Spinal cord (tissue), 10 donors: ENCODE measurements around the gene OR2L8. TPM values are rescaled to one million over a fixed set of nuclear protein-coding genes. Genes with fewer than 3 reads are reported as not detected.
"Not testable (repeated sequence)": the region's sequence is repeated elsewhere in the genome, so short reads cannot be mapped to it uniquely, and the experiment has no call there.

Source experiments
- DNase-seq, 6 donors: peaks; one replicate each; pipeline versions ENCODE4 v3.0.0 to v3.0.0-alpha.2; 2013 to 2015; ENCODE audit warnings: low spot score in 6 of 6, low read depth in 4 of 6
- H3K27ac ChIP-seq: one replicate; pipeline ENCODE4 v1.5.1; 2013; ENCODE audit warnings: low read depth, low read length, control low read depth
- H3K27me3 ChIP-seq: one replicate; pipeline ENCODE4 v1.6.1; 2013; ENCODE audit warnings: low read length; ENCODE audit not compliant: control insufficient read depth, insufficient read depth
- H3K36me3 ChIP-seq: one replicate; pipeline ENCODE4 v1.6.1; 2013; ENCODE audit warnings: low read length; ENCODE audit not compliant: control insufficient read depth, insufficient read depth
- H3K4me1 ChIP-seq: one replicate; pipeline ENCODE4 v1.6.1; 2013; ENCODE audit warnings: low read length; ENCODE audit not compliant: control insufficient read depth, insufficient read depth
- H3K4me3 ChIP-seq: one replicate; pipeline ENCODE4 v1.5.1; 2013; ENCODE audit warnings: low read depth, low read length, control low read depth
- H3K9me3 ChIP-seq: one replicate; pipeline ENCODE4 v1.6.1; 2013; ENCODE audit warnings: low read length; ENCODE audit not compliant: control insufficient read depth, insufficient read depth
- WGBS: methylation state at CpG from one replicate; pipeline ENCODE4 v1.1.5; 2013; ENCODE audit warnings: missing lambda C conversion rate; ENCODE audit not compliant: insufficient coverage; 5-methylcytosine and 5-hydroxymethylcytosine counted together
- polyA plus RNA-seq, 2 donors: library from polyadenylated mRNA; unstranded; fragments of 120-200 nt; gene quantifications; one replicate each; pipeline ENCODE4 v1.2.1, GENCODE V29; 2013; ENCODE audit not compliant: insufficient read length in 2 of 2
- total RNA-seq, 2 donors: library from RNA; depleted of rRNA in 1 of 2; stranded (reverse); fragments of 120-200 nt in 1 of 2; fragments of >200 nt in 1 of 2; gene quantifications; one replicate each; pipeline versions ENCODE4 v1.2.3 to v1.2.4, GENCODE V29; 2013 to 2014
- donor health status: healthy.

The OR2L8 gene
- total and polyA plus RNA-seq, 4 donors, result 0.44 to 1.2 TPM; not detected in 2

DNA sequence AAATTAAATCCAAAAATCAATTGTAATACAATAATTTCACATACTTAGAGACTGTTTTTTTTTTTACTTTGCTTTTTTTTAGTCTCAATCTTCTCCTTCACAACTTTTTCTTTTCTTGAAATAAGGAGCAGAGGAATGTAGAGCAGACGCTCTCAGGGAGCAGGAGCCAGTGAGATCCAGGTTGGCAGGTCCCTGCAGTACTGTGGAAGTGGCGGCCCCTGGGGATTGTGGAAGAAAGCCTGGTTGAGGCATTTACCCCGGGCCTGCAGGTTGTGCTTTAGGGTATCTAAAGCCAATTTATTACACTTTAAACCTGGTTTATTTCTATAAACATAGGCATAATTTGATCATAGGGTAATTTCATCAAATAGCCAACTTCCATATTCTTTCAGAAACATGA lies 24.7 kb upstream of the OR2L8 start:
- WGBS, result no CpG with 5 or more reads among the region's 3 CpGs
- no peaks in the 10 kb centered on the region for H3K4me1 ChIP-seq
- no peak for DNase-seq

DNA sequence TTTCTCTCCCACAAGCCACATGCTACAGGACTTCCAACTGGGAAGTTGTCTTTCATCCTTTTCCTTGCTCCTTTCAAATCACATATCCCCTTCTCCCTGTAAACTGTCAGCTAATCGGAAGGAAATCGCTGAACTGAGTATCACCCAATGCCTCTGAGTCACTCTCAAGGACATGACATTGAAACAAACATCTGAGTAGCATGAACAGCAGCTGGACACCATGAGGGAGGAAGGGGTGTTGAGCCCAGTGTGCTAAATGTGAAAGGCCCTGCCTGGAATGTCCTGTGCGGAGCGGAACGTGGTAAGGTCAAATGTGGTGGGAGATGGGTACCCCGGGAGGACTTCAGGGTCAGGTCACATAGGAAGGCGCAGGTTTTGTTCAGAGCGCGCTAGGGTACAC lies 23.8 kb upstream of the OR2L8 start, which contains the start of gene OR2AJ1:
Gene OR2AJ1, plus strand, starts transcription at position 22 of the 400 bp plus-strand sequence. CDS start 8,880 bp downstream, outside the sequence.
- WGBS, result 93% methylated on average over 7 of the region's 9 CpGs
- H3K36me3 ChIP-seq, result no peaks in the 10 kb centered on the region

More for the DNA sequence above, 24.7 kb upstream of the OR2L8 start:
- no peak overlapping the region for H3K27ac ChIP-seq
- no peaks in the 10 kb centered on the region for H3K9me3 ChIP-seq
- H3K36me3 ChIP-seq, result no peaks in the 10 kb centered on the region
- H3K27me3 ChIP-seq, result no peaks in the 10 kb centered on the region
- H3K4me3 ChIP-seq, result no peak overlapping the region

DNA sequence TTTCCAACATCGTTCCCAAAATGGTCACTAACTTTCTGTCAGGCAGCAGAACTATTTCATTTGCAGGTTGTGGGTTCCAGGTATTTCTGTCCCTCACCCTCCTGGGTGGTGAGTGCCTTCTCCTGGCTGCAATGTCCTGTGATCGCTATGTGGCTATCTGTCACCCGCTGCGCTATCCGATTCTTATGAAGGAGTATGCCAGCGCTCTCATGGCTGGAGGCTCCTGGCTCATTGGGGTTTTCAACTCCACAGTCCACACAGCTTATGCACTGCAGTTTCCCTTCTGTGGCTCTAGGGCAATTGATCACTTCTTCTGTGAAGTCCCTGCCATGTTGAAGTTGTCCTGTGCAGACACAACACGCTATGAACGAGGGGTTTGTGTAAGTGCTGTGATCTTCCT lies 14.7 kb upstream of the OR2L8 start:
- H3K27ac ChIP-seq, result no peak overlapping the region
- no peaks in the 10 kb centered on the region for H3K9me3 ChIP-seq
- DNase-seq, result no peak
- no peaks in the 10 kb centered on the region for H3K36me3 ChIP-seq
- H3K4me3 ChIP-seq, result no peak overlapping the region
- peaks cover 4% of the 10 kb centered on the region for H3K4me1 ChIP-seq
- WGBS, result 93% methylated on average over 6 of the region's 8 CpGs
- no peaks in the 10 kb centered on the region for H3K27me3 ChIP-seq

More for the DNA sequence above, 23.8 kb upstream of the OR2L8 start, which contains the start of gene OR2AJ1:
- Histone ChIP-seq H3K4me3 (no peak within 1 kb of the TSS), H3K27me3 (no peaks in the 10 kb centered on the region), H3K9me3 (no peaks in the 10 kb centered on the region), H3K4me1 (no peaks in the 10 kb centered on the region), H3K27ac (no peak within 1 kb of the TSS)
- DNase-seq, result no peak

DNA sequence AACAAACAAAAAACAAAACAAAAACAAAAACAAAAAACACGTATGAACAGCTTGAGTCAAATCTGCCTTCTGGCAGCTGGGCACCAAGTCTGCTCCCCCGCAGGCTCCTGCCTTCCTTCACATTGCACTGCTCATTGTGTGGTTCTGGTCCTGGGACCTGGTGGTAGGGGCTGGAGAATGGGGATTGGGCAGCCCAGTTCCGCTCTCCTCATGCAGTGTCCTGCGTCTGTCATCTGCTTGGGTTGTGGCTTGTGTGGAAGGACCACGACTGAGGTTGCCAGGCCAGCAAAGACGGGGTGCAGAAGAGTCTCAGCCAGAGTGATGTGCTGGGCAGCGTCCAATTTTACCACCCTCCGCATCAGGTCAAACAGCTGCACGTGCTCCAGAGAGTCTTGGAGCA lies 12.9 kb upstream of the OR2L8 start:
- H3K27me3 ChIP-seq, result no peaks in the 10 kb centered on the region
- H3K9me3 ChIP-seq, result no peaks in the 10 kb centered on the region
- no peaks in the 10 kb centered on the region for H3K36me3 ChIP-seq
- H3K27ac ChIP-seq, result no peak overlapping the region
- DNase-seq, result no peak
- H3K4me3 ChIP-seq, result no peak overlapping the region
- peaks cover 4% of the 10 kb centered on the region for H3K4me1 ChIP-seq
- WGBS, result 89% methylated on average over 7 of the region's 9 CpGs

DNA sequence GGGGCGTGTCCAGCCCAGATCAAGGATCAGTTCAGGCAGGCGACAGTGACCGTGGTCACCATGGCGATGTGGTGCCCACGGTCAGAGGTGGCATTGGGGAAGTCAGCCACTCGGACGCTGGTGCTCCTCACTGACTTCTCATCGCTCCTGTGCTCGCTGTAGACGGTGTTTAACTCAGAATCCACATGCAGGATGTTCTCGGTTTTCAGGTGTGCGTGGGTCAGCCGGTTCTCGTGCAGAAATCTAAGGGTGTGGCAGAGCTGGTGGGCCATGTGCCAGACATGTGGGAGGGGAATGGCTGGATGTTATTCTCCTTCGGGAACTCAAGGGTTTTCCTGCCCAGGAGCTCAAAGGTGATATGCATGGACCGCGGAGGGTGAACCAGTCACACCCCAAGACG lies 12.2 kb upstream of the OR2L8 start:
- H3K27me3 ChIP-seq, result no peaks in the 10 kb centered on the region
- peaks cover 4% of the 10 kb centered on the region for H3K4me1 ChIP-seq
- no peak for DNase-seq
- no peak overlapping the region for H3K27ac ChIP-seq
- H3K9me3 ChIP-seq, result no peaks in the 10 kb centered on the region
- no peak overlapping the region for H3K4me3 ChIP-seq
- no peaks in the 10 kb centered on the region for H3K36me3 ChIP-seq
- 96% methylated on average over 18 of the region's 18 CpGs for WGBS

DNA sequence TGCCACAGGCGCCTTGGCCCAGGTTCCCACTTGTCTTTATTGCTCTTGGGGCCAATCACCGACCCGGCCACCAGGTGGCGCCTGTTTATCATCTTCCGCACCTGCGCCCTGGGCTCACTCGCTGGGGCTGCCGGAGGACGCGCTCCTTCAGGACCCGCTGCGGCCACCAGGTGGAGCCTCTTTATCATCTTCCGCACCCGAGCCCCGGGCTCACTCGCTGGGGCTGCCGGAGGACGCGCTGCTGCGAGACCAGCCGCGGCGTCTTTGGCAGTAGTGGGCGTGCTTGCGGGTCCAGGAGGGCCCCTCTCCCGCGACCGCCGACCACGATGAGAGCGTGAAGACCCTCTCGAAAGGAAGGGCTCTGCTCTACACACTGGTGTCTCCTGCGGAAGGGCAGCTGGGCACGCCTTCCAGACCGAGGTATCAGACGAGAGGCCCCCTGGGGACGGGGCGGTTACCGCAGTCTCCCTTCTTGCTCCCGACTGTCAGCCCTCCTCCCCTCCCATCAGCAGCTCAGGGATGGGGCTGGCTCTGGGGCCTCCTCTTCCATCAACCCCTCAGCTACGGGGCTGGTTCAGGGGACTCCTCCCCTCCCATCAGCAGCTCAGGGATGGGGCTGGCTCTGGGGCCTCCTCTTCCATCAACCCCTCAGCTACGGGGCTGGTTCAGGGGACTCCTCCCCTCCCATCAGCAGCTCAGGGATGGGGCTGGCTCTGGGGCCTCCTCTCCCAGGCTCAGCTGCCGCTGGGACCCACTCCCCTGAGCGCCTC lies 11.5 kb upstream of the OR2L8 start:
- not testable (repeated sequence) for H3K36me3 ChIP-seq, H3K27me3 ChIP-seq, H3K4me1 ChIP-seq, H3K9me3 ChIP-seq, H3K27ac ChIP-seq
- peak overlapping the region; percentile 38 for H3K4me3 ChIP-seq
- DNase-seq, result peak; percentile 21 to 83 (median 48)
- 2% methylated on average over 41 of the region's 44 CpGs for WGBS

DNA sequence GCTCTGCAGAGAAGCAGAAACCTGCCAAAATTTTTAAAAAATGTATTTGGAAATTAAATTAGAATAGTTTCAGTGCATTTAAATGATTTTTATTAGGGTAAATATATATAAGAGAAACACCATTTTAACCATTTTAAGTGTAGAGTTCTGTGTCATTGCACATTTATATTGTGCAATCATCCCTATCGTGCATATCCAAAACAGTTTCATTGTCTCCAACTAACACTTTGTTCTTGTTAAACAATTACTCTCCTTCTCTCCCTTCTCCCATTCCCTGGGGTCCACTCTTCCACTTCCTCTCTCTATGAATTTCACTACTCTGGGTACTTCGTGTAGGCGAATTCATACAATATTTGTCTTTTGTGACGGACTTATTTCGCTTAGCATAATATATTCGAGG lies 6.0 kb upstream of the OR2L8 start:
- no peak for DNase-seq
- Histone ChIP-seq H3K4me3 (no peak overlapping the region), H3K36me3 (no peaks in the 10 kb centered on the region), H3K9me3 (no peaks in the 10 kb centered on the region), H3K27me3 (no peaks in the 10 kb centered on the region), H3K4me1 (no peaks in the 10 kb centered on the region), H3K27ac (no peak overlapping the region)
- 71% methylated on average over 3 of the region's 6 CpGs for WGBS

DNA sequence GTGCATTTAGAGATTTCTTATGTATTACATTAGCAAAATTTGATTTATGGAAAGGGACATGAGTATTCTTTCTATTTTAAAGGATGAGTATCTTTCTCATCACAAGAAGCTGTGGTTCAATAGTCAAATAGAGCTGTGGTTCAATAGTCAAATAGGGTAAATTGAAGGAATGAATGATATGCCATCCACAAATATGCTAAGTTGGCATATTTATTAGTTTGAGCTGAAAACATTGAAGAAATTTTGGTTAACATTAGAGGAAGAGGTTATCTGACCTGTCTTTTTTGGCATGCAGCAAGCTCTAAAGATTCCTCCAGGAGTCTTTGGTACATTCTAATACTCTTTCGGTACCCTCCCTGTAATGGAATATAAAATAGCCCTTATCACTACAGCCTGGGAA lies 4.8 kb downstream of the OR2L8 start:
- Histone ChIP-seq H3K9me3 (peaks cover 1% of the 10 kb centered on the region), H3K27ac (no peak overlapping the region), H3K4me1 (no peaks in the 10 kb centered on the region), H3K4me3 (no peak overlapping the region), H3K27me3 (no peaks in the 10 kb centered on the region), H3K36me3 (no peaks in the 10 kb centered on the region)
- DNase-seq, result no peak
- WGBS, result no CpG with 5 or more reads among the region's 1 CpG

DNA sequence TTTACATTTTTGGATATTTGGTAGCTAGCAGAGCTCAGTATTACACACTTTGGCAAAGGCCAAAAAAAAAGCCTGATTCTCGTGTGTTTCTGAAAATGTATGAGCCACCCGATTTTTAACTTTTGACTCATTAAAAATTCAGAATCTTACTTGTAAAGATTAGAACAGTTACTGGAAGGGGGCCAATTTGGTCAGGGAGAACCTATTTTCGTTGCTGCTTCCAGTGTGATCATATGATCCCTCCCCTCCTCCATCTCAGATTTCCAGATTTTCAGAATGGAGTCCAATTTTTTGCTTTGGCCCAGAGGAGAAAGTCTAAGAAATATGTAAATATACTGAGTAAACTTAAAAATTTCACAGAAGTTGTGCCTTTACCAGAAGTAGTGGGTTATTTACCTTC lies 13.1 kb downstream of the OR2L8 start:
- Histone ChIP-seq H3K36me3 (no peaks in the 10 kb centered on the region), H3K27me3 (no peaks in the 10 kb centered on the region), H3K4me3 (no peak overlapping the region), H3K27ac (no peak overlapping the region), H3K9me3 (no peaks in the 10 kb centered on the region), H3K4me1 (no peaks in the 10 kb centered on the region)
- DNase-seq, result peak in 1 of 6 donors; percentile 9
- WGBS, result no CpG with 5 or more reads among the region's 3 CpGs

DNA sequence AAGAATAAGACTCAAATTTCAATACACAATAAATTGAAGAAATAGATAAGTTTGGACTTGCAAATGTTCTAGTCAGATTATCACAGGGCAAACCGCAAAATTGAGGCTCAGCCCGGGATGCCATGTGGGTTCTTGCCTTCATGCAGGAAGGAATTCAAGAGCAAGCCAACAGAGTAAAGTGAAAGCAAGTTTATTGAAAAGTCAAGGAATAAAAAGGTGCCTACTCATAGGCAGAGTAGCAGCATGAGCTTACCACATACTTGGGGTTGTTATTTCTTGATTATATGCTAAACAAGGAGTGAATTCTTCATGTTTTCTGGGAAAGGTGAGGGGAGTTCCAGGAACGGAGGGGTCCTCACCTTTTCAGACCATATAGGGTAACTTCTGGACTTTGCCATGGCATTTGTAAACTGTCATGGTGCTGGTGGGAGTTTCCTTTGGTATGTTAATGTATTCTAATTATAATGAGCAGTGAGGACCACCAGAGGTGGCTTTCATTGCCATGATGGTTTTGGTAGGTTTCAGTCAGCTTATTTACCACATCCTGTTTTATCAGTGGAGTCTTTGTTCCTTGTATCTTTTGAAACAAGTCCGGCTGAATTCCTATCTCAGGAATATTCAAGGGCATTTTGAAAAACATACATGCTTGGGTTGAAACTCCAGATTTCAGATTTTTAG lies 14.4 kb downstream of the OR2L8 start:
- H3K4me1 ChIP-seq, result no peaks in the 10 kb centered on the region
- no peaks in the 10 kb centered on the region for H3K9me3 ChIP-seq
- no peak overlapping the region for H3K4me3 ChIP-seq
- no peaks in the 10 kb centered on the region for H3K27me3 ChIP-seq
- H3K36me3 ChIP-seq, result no peaks in the 10 kb centered on the region
- no peak for DNase-seq
- WGBS, result 94% methylated on average over 2 of the region's 4 CpGs
- H3K27ac ChIP-seq, result no peak overlapping the region
